ENCODE measurements around the gene TMA7. TPM values are rescaled to one million over a fixed set of nuclear protein-coding genes. Genes with fewer than 3 reads are reported as not detected.

Gene TMA7
- total and polyA plus RNA-seq, 4 donors, result 75.2 to 241 (median 113) TPM

DNA sequence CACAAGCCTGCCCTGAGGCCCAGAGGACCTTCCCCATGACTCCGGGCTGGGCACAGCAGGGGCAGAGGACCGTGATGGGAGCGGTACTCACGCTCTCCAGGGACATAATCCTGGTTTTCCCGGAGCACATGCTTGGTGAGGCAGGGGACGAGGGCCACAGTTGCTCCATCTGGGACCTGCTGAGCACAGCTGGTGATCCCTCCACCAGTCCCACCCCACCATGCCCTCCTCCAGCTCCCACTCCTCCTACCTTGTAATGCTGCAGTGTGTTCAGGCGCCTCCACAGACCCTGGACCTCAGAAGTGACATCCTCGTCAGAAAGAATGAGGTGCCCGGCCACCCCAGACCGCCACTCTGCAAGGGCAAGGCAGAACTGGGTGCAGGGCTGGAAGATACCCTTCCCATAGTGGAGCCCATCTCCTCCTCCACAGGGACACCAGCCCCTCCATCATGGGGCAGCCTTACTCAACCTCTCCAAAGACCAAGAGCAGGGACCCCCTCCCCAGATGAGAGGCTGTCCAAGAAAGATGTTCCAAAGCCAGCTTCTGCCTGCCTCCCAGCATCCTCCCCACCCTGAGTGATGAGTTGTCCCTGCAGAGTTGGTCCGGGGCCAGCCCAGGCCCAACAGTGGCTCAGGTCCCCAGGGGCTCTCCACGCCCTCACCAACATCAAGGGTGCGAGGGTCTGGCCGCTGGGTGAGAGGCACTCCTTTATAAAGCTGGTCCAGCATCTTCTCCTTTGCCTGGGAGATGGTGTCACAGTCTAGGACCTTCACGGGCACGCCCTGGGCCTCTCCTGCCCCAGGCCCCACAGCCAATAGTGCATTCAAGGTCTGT, 29.6 kb upstream of the TMA7 start:
- Histone ChIP-seq H3K27ac (ENCODE audit: low read depth in 1 of 2, low read length in 2 of 2) (no peak overlapping the region), H3K4me1 (ENCODE audit: control insufficient read depth in 4 of 4, insufficient read depth in 4 of 4, low read length in 3 of 4) (no peaks in the 10 kb centered on the region), H3K9ac (ENCODE audit: low read depth in 1 of 2, low read length in 2 of 2) (no peak overlapping the region), H3K27me3 (ENCODE audit: control insufficient read depth in 4 of 4, insufficient read depth in 4 of 4, low read length in 3 of 4) (no peaks in the 10 kb centered on the region), H3K9me3 (ENCODE audit: control insufficient read depth in 4 of 4, low read length in 3 of 4) (no peaks in the 10 kb centered on the region), H3K4me3 (ENCODE audit: low read depth in 1 of 3, low read length in 3 of 3) (no peak overlapping the region), H3K36me3 (ENCODE audit: control insufficient read depth in 4 of 4, insufficient read depth in 3 of 4, low read depth in 1 of 4, low read length in 3 of 4) (peaks cover 33 to 98% (median 54%) of the 10 kb centered on the region in 4 donors)
- 96% methylated on average over 16 of the region's 16 CpGs for WGBS
- DNase-seq (ENCODE audit: low spot score), result no peak
- TF ChIP-seq FOXA1 (IDR thresholded peaks at IDR 0.05), result no peak
- no peak for TF ChIP-seq YY1 (IDR thresholded peaks at IDR 0.05)
- TF ChIP-seq GABPA (IDR thresholded peaks at IDR 0.05 in 1 of 2, conservative IDR thresholded peaks at IDR 0.05 in 1 of 2), result no peak
- TF ChIP-seq, protein P1, sequence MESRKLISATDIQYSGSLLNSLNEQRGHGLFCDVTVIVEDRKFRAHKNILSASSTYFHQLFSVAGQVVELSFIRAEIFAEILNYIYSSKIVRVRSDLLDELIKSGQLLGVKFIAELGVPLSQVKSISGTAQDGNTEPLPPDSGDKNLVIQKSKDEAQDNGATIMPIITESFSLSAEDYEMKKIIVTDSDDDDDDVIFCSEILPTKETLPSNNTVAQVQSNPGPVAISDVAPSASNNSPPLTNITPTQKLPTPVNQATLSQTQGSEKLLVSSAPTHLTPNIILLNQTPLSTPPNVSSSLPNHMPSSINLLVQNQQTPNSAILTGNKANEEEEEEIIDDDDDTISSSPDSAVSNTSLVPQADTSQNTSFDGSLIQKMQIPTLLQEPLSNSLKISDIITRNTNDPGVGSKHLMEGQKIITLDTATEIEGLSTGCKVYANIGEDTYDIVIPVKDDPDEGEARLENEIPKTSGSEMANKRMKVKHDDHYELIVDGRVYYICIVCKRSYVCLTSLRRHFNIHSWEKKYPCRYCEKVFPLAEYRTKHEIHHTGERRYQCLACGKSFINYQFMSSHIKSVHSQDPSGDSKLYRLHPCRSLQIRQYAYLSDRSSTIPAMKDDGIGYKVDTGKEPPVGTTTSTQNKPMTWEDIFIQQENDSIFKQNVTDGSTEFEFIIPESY (IDR thresholded peaks at IDR 0.05), result no peak
- TF ChIP-seq, protein P2, sequence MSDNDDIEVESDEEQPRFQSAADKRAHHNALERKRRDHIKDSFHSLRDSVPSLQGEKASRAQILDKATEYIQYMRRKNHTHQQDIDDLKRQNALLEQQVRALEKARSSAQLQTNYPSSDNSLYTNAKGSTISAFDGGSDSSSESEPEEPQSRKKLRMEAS (IDR thresholded peaks at IDR 0.05), result no peak
- TF ChIP-seq JUND (IDR thresholded peaks at IDR 0.05), result no peak
- TF ChIP-seq FOXA2 (IDR thresholded peaks at IDR 0.05), result no peak

DNA sequence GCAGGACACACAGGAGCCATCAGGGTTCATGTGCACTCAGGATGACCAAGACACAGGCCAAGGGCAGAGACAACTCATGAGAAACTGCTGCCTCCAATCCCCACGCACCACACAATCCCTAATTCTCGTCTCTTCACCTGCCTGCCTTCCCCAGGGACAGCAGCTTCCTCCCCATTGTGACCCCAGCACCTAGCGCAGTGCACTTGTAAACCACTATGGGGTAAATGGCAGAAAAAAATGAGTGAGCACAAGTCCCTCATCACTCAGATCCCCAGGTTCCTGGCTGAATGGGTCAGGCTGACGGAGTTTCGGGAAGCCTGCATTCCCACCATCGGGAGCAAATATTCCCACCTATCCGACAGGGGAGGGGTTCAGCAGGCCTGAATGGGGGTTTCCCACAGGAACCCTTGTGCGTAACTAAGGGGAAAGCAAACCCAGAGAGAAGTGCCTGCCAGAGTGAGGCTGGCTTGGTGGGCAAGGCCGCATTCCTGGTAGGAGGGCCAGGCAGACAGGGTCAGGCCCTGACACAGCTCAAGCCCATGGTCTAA, 28.9 kb upstream of the TMA7 start:
- H3K9me3 ChIP-seq (ENCODE audit: control insufficient read depth in 4 of 4, low read length in 3 of 4), result no peaks in the 10 kb centered on the region
- no peak for DNase-seq (ENCODE audit: low spot score)

More for the DNA sequence above, 28.9 kb upstream of the TMA7 start:
- no peaks in the 10 kb centered on the region for H3K27me3 ChIP-seq (ENCODE audit: control insufficient read depth in 4 of 4, insufficient read depth in 4 of 4, low read length in 3 of 4)
- 96% methylated on average over 9 of the region's 9 CpGs for WGBS
- H3K4me3 ChIP-seq (ENCODE audit: low read depth in 1 of 3, low read length in 3 of 3), result no peak overlapping the region
- peaks cover 36 to 98% (median 56%) of the 10 kb centered on the region in 4 donors for H3K36me3 ChIP-seq (ENCODE audit: control insufficient read depth in 4 of 4, insufficient read depth in 3 of 4, low read depth in 1 of 4, low read length in 3 of 4)
- no peak overlapping the region for H3K27ac ChIP-seq (ENCODE audit: low read depth in 1 of 2, low read length in 2 of 2)
- TF ChIP-seq, protein P3, sequence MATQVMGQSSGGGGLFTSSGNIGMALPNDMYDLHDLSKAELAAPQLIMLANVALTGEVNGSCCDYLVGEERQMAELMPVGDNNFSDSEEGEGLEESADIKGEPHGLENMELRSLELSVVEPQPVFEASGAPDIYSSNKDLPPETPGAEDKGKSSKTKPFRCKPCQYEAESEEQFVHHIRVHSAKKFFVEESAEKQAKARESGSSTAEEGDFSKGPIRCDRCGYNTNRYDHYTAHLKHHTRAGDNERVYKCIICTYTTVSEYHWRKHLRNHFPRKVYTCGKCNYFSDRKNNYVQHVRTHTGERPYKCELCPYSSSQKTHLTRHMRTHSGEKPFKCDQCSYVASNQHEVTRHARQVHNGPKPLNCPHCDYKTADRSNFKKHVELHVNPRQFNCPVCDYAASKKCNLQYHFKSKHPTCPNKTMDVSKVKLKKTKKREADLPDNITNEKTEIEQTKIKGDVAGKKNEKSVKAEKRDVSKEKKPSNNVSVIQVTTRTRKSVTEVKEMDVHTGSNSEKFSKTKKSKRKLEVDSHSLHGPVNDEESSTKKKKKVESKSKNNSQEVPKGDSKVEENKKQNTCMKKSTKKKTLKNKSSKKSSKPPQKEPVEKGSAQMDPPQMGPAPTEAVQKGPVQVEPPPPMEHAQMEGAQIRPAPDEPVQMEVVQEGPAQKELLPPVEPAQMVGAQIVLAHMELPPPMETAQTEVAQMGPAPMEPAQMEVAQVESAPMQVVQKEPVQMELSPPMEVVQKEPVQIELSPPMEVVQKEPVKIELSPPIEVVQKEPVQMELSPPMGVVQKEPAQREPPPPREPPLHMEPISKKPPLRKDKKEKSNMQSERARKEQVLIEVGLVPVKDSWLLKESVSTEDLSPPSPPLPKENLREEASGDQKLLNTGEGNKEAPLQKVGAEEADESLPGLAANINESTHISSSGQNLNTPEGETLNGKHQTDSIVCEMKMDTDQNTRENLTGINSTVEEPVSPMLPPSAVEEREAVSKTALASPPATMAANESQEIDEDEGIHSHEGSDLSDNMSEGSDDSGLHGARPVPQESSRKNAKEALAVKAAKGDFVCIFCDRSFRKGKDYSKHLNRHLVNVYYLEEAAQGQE (IDR thresholded peaks at IDR 0.05), result no peak
- TF ChIP-seq, protein P4, sequence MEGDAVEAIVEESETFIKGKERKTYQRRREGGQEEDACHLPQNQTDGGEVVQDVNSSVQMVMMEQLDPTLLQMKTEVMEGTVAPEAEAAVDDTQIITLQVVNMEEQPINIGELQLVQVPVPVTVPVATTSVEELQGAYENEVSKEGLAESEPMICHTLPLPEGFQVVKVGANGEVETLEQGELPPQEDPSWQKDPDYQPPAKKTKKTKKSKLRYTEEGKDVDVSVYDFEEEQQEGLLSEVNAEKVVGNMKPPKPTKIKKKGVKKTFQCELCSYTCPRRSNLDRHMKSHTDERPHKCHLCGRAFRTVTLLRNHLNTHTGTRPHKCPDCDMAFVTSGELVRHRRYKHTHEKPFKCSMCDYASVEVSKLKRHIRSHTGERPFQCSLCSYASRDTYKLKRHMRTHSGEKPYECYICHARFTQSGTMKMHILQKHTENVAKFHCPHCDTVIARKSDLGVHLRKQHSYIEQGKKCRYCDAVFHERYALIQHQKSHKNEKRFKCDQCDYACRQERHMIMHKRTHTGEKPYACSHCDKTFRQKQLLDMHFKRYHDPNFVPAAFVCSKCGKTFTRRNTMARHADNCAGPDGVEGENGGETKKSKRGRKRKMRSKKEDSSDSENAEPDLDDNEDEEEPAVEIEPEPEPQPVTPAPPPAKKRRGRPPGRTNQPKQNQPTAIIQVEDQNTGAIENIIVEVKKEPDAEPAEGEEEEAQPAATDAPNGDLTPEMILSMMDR (IDR thresholded peaks at IDR 0.05; ENCODE audit: low read depth, low read length, missing input control), result no peak
- TF ChIP-seq, protein P2 (IDR thresholded peaks at IDR 0.05), result no peak
- TF ChIP-seq HNF4A (conservative IDR thresholded peaks at IDR 0.05) (no peak), FOXA1 (IDR thresholded peaks at IDR 0.05) (no peak), FOXA2 (IDR thresholded peaks at IDR 0.05) (no peak), TAF1 (conservative IDR thresholded peaks at IDR 0.05) (no peak), EGR1 (IDR thresholded peaks at IDR 0.05; ENCODE audit: low read depth in 2 of 2) (no peak)
- H3K4me1 ChIP-seq (ENCODE audit: control insufficient read depth in 4 of 4, insufficient read depth in 4 of 4, low read length in 3 of 4), result no peaks in the 10 kb centered on the region
- H3K9ac ChIP-seq (ENCODE audit: low read depth in 1 of 2, low read length in 2 of 2), result no peak overlapping the region

Data from liver (tissue), 9 donors.